ENCODE measurements around the gene MYH16. TPM values are rescaled to one million over a fixed set of nuclear protein-coding genes. Genes with fewer than 3 reads are reported as not detected.

MYH16 gene
- total and polyA plus RNA-seq, 7 donors = not detected

DNA sequence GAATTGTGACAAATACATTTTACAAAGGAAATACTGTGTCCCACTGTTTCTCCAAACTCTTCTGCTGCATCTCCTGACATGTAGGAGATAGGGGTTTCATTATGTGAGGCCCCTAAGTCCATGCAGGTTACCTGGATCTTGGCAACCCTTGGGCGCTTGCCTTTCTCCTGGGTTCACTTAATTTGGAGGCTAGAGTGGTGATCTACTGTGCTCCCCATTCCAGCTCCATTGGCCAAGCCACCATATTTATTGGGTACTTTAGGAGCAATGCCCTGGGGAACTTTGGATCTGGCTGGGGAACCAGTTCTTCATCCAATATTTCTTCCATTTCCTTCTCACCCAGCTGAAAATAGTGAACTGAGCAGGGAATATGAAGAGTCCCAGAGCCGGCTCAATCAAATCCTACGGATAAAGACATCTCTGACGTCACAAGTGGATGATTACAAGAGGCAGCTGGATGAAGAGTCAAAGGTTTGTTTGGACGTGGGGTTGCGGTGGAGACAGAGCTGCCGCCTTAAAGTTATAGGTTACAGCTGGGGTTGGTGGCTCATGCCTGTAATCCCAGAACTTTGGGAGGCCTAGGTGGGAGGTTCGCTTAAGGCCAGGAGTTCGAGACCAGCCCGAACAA, 18.5 kb downstream of the MYH16 start:
- no peak overlapping the region for H3K4me3 ChIP-seq
- no peak for ATAC-seq
- H3K36me3 ChIP-seq (ENCODE audit: insufficient read depth in 1 of 2, low read depth in 1 of 2) = no peaks in the 10 kb centered on the region
- H3K27me3 ChIP-seq (ENCODE audit: insufficient read depth in 3 of 3, low read length in 2 of 3) = no peaks in the 10 kb centered on the region
- TF ChIP-seq, protein P1, sequence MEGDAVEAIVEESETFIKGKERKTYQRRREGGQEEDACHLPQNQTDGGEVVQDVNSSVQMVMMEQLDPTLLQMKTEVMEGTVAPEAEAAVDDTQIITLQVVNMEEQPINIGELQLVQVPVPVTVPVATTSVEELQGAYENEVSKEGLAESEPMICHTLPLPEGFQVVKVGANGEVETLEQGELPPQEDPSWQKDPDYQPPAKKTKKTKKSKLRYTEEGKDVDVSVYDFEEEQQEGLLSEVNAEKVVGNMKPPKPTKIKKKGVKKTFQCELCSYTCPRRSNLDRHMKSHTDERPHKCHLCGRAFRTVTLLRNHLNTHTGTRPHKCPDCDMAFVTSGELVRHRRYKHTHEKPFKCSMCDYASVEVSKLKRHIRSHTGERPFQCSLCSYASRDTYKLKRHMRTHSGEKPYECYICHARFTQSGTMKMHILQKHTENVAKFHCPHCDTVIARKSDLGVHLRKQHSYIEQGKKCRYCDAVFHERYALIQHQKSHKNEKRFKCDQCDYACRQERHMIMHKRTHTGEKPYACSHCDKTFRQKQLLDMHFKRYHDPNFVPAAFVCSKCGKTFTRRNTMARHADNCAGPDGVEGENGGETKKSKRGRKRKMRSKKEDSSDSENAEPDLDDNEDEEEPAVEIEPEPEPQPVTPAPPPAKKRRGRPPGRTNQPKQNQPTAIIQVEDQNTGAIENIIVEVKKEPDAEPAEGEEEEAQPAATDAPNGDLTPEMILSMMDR (IDR thresholded peaks at IDR 0.05) = no peak
- no peak overlapping the region for H3K27ac ChIP-seq
- H3K9me3 ChIP-seq = no peaks in the 10 kb centered on the region
- no peak for DNase-seq
- intact Hi-C loops (cut with DNase I) = no loop called here
- WGBS, 3 donors = 75 to 85% (median 76%) methylated on average over 10 of the region's 10 CpGs
- H3K4me1 ChIP-seq = no peaks in the 10 kb centered on the region

DNA sequence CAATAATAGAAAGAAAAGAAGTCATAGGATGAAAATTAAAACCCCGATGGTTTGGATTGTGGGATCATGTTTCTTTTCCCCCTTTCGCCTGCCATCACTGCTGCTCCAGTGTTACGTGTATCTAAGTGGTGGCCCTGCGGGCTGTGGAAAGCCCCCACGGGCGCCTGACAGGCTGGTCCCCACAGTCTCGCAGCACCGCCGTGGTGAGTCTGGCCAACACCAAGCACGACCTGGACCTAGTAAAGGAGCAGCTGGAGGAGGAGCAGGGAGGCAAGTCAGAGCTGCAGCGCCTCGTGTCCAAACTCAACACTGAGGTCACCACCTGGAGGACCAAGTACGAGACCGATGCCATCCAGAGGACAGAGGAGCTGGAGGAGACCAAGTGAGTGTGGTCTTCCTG, 19.5 kb downstream of the MYH16 start:
- Histone ChIP-seq H3K36me3 (ENCODE audit: insufficient read depth in 1 of 2, low read depth in 1 of 2) (no peaks in the 10 kb centered on the region), H3K27me3 (ENCODE audit: insufficient read depth in 3 of 3, low read length in 2 of 3) (no peaks in the 10 kb centered on the region), H3K4me1 (no peaks in the 10 kb centered on the region), H3K9me3 (no peaks in the 10 kb centered on the region), H3K4me3 (no peak overlapping the region), H3K27ac (no peak overlapping the region)
- ATAC-seq (no peak), DNase-seq (no peak)
- TF ChIP-seq, protein P1 (IDR thresholded peaks at IDR 0.05) = no peak
- WGBS, 3 donors = 68 to 75% (median 72%) methylated on average over 14 of the region's 14 CpGs
- intact Hi-C loops (cut with DNase I) = no loop called here

DNA sequence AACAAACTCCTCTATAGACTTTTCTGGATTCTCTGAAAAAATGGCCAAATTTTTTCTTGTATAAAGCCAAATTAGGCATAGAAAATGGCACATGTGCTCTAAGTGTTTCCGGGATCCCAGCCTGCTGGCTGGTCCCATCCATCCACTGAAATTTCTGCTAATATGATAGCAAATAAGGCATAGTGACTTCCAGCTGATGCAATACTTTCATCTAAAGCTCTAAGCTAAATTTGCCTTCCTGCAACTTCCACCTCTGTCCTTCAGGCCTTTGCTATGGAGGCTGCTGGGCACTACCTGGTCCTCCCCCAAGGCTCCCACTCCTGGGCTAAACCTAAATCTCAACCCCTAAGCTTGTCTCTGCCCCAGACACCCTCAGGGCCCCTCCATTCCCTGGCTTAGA, 20.5 kb downstream of the MYH16 start:
- Histone ChIP-seq H3K27me3 (ENCODE audit: insufficient read depth in 3 of 3, low read length in 2 of 3) (no peaks in the 10 kb centered on the region), H3K4me3 (no peak overlapping the region), H3K9me3 (no peaks in the 10 kb centered on the region), H3K4me1 (no peaks in the 10 kb centered on the region), H3K27ac (no peak overlapping the region), H3K36me3 (ENCODE audit: insufficient read depth in 1 of 2, low read depth in 1 of 2) (no peaks in the 10 kb centered on the region)
- DNase-seq (no peak), ATAC-seq (no peak)
- intact Hi-C loops (cut with DNase I) = no loop called here
- 87 to 91% (median 89%) methylated on average over 1 of the region's 1 CpG for WGBS, 3 donors
- TF ChIP-seq, protein P1 (IDR thresholded peaks at IDR 0.05) = no peak

DNA sequence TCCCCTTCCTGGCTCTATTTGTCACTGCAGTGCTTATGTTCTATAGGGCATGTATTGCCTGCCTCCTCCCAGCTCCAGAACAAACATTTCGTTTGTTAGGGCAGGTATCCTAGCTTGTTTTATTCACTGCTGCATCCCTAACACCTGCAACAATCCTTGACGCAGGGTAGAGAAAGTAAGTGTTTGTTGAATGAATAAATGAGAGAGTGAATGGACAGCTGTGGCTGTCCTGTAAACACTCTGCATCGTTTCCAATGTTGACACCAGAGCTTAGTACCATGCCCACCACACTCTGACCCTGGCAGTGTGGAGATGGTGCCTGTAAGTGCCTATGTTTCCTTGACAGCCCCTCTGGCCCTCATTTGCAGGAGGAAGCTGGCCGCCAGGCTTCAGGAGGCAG, 21.0 kb downstream of the MYH16 start:
- no peaks in the 10 kb centered on the region for H3K36me3 ChIP-seq (ENCODE audit: insufficient read depth in 1 of 2, low read depth in 1 of 2)
- intact Hi-C loops (cut with DNase I) = no loop called here
- DNase-seq (no peak), ATAC-seq (no peak)
- 69 to 80% (median 75%) methylated on average over 4 of the region's 4 CpGs for WGBS, 3 donors
- H3K9me3 ChIP-seq = no peaks in the 10 kb centered on the region
- no peaks in the 10 kb centered on the region for H3K27me3 ChIP-seq (ENCODE audit: insufficient read depth in 3 of 3, low read length in 2 of 3)
- H3K4me3 ChIP-seq = no peak overlapping the region
- no peaks in the 10 kb centered on the region for H3K4me1 ChIP-seq
- TF ChIP-seq, protein P1 (IDR thresholded peaks at IDR 0.05) = no peak
- no peak overlapping the region for H3K27ac ChIP-seq

DNA sequence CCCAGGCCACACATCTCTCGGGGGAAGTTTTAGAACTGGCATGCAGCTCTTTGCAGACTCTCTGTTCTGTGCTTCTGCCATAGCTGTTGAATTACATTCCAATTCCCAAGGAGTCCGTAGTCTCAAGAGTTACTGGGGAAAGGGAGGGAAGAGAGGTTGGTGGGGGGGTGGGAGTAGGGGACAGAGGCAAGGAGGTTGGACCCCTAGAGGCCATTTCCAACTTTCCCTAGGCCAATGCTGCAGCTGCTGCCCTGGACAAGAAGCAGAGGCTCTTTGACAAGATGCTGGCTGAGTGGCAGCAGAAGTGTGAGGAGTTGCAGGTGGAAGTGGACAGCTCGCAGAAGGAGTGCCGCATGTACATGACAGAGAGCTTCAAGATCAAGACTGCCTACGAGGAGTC, 23.8 kb downstream of the MYH16 start:
- TF ChIP-seq, protein P1 (IDR thresholded peaks at IDR 0.05) = no peak
- DNase-seq = no peak
- Histone ChIP-seq H3K36me3 (ENCODE audit: insufficient read depth in 1 of 2, low read depth in 1 of 2) (no peaks in the 10 kb centered on the region), H3K4me3 (no peak overlapping the region), H3K27me3 (ENCODE audit: insufficient read depth in 3 of 3, low read length in 2 of 3) (no peaks in the 10 kb centered on the region), H3K9me3 (no peaks in the 10 kb centered on the region), H3K4me1 (no peaks in the 10 kb centered on the region), H3K27ac (no peak overlapping the region)
- intact Hi-C loops (cut with DNase I) = no loop called here
- WGBS, 3 donors = 78 to 84% (median 82%) methylated on average over 5 of the region's 5 CpGs
- no peak for ATAC-seq

Measured in psoas muscle (tissue), 8 donors.